Peyer's patch (tissue), 4 donors: ENCODE measurements around the gene PIK3C2A. TPM values are rescaled to one million over a fixed set of nuclear protein-coding genes. Genes with fewer than 3 reads are reported as not detected.

Source experiments
- DNase-seq, 3 donors: peaks; one replicate each; pipeline ENCODE4 v3.0.0-alpha.2; 2017 to 2019
- H3K27ac ChIP-seq, 4 donors: fragments of 200-600 bp; sonication (generic); one replicate each; pipeline ENCODE4 v1.5.1; 2016 to 2019
- H3K27me3 ChIP-seq, 2 donors: fragments of 200-600 bp; sonication (generic); one replicate each; pipeline ENCODE4 v1.5.1; 2019
- H3K36me3 ChIP-seq, 3 donors: fragments of 200-600 bp; sonication (generic); one replicate each; pipeline ENCODE4 v1.5.1; 2016 to 2019
- H3K4me1 ChIP-seq, 4 donors: fragments of 200-600 bp; sonication (generic); one replicate each; pipeline ENCODE4 v1.5.1; 2016 to 2019
- H3K4me3 ChIP-seq, 4 donors: fragments of 200-600 bp; sonication (generic); 1 replicate in 3 of 4; 2 replicates in 1 of 4; pipeline ENCODE4 v1.5.1; 2016 to 2019; ENCODE audit warnings: mild to moderate bottlenecking in 1 of 4
- H3K9me3 ChIP-seq, 4 donors: fragments of 200-600 bp; sonication (generic); one replicate each; pipeline ENCODE4 v1.5.1; 2016 to 2019; ENCODE audit warnings: mild to moderate bottlenecking in 1 of 4
- POLR2A ChIP-seq, 2 donors: fragments of 450-650 bp; IDR thresholded peaks; one replicate each; pipeline ENCODE4 v1.5.1; 2017; ENCODE audit warnings: antibody characterized with exemption in 2 of 2, mild to moderate bottlenecking in 2 of 2, moderate library complexity in 2 of 2
- total RNA-seq, 4 donors: library from RNA; depleted of rRNA; stranded (reverse); fragments of >200 nt; gene quantifications; one replicate each; pipeline ENCODE4 v1.1.0, GENCODE V29; 2016
- TF ChIP-seq, protein P1 (sequence below), 6 experiments: fragments of 450-650 bp in 4 of 6; fragments of 200-600 bp in 2 of 6; sonication (generic) in 1 of 6; IDR thresholded peaks; one replicate each; pipeline ENCODE4 v1.5.1; 2017 to 2019; ENCODE audit warnings: antibody characterized with exemption in 6 of 6, mild to moderate bottlenecking in 3 of 6, moderate library complexity in 1 of 6

The PIK3C2A gene
- total RNA-seq, 4 donors from 2014 or later, result 36.5 to 98.3 (median 63.6) TPM

DNA sequence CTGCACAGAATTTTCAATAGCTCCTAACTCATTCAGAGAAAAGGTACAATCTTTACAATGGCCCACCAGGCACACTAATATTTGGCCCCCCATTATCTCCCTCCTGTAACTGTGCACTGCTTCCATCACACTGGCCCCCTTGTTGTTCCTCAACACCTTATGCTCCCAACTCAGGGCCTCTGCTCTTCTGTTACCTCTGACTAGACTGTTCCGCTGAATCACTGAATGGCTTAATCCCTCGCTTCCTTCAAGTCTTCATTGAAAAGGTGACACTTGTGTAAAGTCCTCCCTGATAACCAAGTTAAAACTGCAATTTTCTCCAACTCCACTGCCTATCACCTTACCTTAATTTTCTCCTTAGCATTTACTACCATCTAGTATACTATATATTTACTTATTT is 21.8 kb downstream of the PIK3C2A start:
- H3K36me3 ChIP-seq, result peaks cover 0 to 3% (median 0%) of the 10 kb centered on the region in 3 donors
- no peak for TF ChIP-seq POLR2A (IDR thresholded peaks at IDR 0.05)
- TF ChIP-seq, protein P1, sequence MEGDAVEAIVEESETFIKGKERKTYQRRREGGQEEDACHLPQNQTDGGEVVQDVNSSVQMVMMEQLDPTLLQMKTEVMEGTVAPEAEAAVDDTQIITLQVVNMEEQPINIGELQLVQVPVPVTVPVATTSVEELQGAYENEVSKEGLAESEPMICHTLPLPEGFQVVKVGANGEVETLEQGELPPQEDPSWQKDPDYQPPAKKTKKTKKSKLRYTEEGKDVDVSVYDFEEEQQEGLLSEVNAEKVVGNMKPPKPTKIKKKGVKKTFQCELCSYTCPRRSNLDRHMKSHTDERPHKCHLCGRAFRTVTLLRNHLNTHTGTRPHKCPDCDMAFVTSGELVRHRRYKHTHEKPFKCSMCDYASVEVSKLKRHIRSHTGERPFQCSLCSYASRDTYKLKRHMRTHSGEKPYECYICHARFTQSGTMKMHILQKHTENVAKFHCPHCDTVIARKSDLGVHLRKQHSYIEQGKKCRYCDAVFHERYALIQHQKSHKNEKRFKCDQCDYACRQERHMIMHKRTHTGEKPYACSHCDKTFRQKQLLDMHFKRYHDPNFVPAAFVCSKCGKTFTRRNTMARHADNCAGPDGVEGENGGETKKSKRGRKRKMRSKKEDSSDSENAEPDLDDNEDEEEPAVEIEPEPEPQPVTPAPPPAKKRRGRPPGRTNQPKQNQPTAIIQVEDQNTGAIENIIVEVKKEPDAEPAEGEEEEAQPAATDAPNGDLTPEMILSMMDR (IDR thresholded peaks at IDR 0.05), result no peak
- no peak for DNase-seq
- no peak overlapping the region for H3K27ac ChIP-seq
- no peak overlapping the region for H3K4me3 ChIP-seq
- no peaks in the 10 kb centered on the region for H3K4me1 ChIP-seq
- H3K9me3 ChIP-seq, result no peaks in the 10 kb centered on the region
- no peaks in the 10 kb centered on the region for H3K27me3 ChIP-seq

DNA sequence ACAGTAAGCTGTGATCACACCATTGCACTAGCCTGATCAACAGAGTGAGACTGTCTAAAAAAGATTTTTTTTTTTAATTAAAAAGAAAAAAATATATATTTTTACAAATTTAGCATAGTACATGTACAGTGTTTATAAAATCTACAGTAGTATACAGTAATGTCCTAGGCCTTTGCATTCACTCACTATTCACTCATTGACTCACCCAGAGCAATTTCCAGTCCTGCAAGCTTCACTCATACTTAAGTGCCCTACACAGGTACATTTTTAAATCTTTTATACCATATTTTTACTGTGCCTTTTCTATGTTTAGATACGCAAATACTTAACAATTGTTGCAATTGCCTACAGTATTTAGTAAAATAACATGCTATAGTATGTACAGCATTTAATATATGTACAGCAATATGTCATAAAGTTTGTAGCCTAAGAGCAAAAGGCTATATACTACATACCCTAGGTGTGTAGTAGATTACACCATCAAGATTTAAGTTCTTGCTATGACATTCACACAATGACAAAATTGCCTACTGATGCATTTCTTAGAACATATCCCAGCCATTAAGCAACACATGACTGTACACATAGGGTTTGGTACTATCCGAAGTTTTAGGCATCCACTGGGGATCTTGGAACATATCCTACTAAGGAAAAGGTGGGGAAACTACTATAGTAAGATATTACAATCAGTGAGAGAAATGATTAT is 22.8 kb downstream of the PIK3C2A start:
- Histone ChIP-seq H3K27ac (no peak overlapping the region), H3K4me3 (no peak overlapping the region), H3K36me3 (peaks cover 0 to 3% (median 0%) of the 10 kb centered on the region in 3 donors), H3K27me3 (no peaks in the 10 kb centered on the region), H3K9me3 (no peaks in the 10 kb centered on the region), H3K4me1 (no peaks in the 10 kb centered on the region)
- DNase-seq, result no peak
- TF ChIP-seq, protein P1 (IDR thresholded peaks at IDR 0.05), result no peak
- TF ChIP-seq POLR2A (IDR thresholded peaks at IDR 0.05), result no peak

DNA sequence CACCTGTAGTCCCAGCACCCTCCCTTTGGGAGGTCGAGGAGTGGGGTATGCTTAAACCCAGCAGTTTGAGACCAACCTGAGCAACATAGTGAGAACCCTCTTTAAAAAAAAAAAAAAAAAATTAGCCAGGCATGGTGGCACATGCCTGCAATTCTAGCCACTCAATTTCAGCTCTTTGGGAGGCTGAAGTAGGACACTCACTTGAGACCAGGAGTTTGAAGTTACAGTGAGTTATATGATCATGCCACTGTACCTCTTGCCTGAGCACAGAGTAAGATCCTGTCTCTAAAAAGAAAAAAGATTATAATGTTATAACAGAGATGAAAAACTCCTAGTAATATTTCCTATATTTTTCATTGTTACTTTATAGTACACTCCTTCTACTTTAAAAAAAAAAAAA is 23.9 kb downstream of the PIK3C2A start:
- H3K9me3 ChIP-seq, result no peaks in the 10 kb centered on the region
- H3K4me1 ChIP-seq, result no peaks in the 10 kb centered on the region
- no peak overlapping the region for H3K27ac ChIP-seq
- DNase-seq, result no peak
- peaks cover 0 to 3% (median 0%) of the 10 kb centered on the region in 3 donors for H3K36me3 ChIP-seq
- TF ChIP-seq, protein P1 (IDR thresholded peaks at IDR 0.05), result no peak
- no peak for TF ChIP-seq POLR2A (IDR thresholded peaks at IDR 0.05)
- no peak overlapping the region for H3K4me3 ChIP-seq
- H3K27me3 ChIP-seq, result no peaks in the 10 kb centered on the region

DNA sequence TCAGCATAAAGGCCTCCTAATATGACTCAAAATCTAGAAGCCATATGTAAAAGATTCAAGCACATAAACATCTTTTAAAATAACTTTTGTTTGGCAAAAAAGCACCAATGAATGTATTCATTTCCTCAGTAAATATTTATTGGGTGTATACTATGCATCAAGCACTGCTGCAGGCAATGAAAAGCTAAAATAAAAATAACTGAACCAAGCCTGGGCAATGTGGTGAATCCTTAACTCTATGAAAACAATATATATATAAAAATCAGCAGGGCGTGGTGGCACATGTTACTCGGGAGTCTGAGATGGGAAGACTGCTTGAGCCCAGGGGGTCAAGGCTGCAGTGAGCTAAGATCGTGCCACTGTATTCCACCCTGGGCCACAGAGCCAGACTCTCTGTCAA is 27.8 kb downstream of the PIK3C2A start:
- Histone ChIP-seq H3K36me3 (no peaks in the 10 kb centered on the region), H3K4me3 (no peak overlapping the region), H3K27ac (no peak overlapping the region), H3K27me3 (no peaks in the 10 kb centered on the region), H3K4me1 (no peaks in the 10 kb centered on the region), H3K9me3 (no peaks in the 10 kb centered on the region)
- TF ChIP-seq POLR2A (IDR thresholded peaks at IDR 0.05), result no peak
- TF ChIP-seq, protein P1 (IDR thresholded peaks at IDR 0.05), result no peak
- no peak for DNase-seq

DNA sequence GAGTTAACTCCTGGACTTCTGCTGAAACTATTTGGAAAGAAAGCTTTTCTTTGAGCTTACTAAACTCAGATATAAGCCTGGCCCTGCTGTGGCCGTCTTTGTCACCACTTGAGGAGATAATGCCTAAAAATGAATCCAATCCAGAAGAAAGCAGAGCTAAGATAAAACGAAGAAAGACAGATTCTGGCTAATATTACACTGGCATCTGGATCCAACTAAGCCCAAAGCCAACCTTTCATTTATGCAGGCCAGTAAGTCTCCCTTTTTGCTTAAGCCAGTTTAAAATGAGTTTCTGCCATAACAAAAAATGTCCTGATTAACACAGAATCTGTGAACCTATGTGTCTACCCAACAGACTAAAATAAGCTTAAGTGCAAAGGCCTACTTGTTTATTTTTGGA is 34.5 kb downstream of the PIK3C2A start:
- H3K9me3 ChIP-seq, result no peaks in the 10 kb centered on the region
- H3K4me3 ChIP-seq, result no peak overlapping the region
- H3K4me1 ChIP-seq, result no peaks in the 10 kb centered on the region
- no peak overlapping the region for H3K27ac ChIP-seq
- no peak for TF ChIP-seq POLR2A (IDR thresholded peaks at IDR 0.05)
- TF ChIP-seq, protein P1 (IDR thresholded peaks at IDR 0.05), result no peak
- no peaks in the 10 kb centered on the region for H3K27me3 ChIP-seq
- no peak for DNase-seq
- peaks cover 0 to 9% (median 0%) of the 10 kb centered on the region in 3 donors for H3K36me3 ChIP-seq
